ENCODE measurements around the gene ATP4B. TPM values are rescaled to one million over a fixed set of nuclear protein-coding genes. Genes with fewer than 3 reads are reported as not detected.

The ATP4B gene
- total RNA-seq (not detected), total RNA-seq (0 to 0.09 (median 0) reads per million in 29 experiments)
- total RNA-seq (2013), result 2.4 TPM

DNA sequence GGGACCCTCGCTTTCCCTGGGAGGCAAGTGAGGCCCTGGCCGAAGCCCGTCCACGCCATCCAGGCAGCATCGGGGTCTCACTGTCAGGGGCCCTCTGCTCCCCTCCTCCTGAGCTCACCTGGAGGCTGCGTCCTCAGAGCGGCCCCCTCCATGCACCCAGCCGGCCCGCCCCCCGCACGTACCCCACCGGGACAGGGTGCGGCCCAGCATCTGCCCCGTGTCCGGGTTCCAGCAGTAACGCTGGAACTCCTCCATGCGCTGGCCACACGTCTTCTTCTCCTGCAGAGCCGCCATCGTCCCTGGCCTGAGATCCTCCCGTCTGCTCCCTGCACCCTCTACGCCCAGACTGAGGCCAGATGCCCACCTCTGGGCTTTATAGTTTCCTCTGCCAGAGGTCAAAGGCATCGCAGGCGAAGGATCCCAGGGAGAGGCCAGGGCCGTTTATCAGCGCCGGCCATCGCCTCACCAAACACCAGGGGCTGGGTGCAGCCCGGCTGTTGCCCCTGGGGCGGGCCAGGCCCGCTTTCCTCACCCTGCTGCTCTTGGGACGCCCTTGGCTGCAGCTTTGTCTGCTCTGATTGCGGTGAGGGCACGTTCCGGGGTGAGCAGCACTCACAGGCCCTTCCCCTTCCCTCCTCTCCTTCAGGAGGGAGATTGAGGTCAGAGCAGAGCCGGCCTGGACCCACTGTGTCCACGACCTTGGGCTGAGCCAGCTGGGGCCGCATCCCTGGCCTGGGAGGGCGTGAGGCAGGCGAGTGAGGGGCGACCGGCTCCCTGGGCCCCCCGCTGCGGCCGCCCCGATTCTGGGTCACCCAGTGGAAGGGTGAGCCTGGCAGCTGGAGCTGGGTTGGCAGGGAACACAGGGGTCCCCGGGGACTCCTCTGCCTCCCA lies at the start of gene ATP4B:
TSS of gene ATP4B (minus strand) at position 348 of the 891 bp plus-strand sequence. CDS start at position 294, 54 bp downstream.
- Mint-ChIP-seq H3K27ac (no peak within 1 kb of the TSS), H3K36me3 (no peaks in the 10 kb centered on the region), H3K4me3 (no peak within 1 kb of the TSS), H3K27me3 (no peaks in the 10 kb centered on the region), H3K9me3 (peaks cover 9 to 14% (median 14%) of the 10 kb centered on the region in 3 donors), H3K4me1 (peaks cover 0 to 6% (median 6%) of the 10 kb centered on the region in 3 donors)
- CTCF ChIA-PET, result no interaction called here
- POLR2A ChIA-PET, result no interaction called here
- ATAC-seq (replicated peaks in 1 of 4) (no peak), DNase-seq (peak in 2 of 35 experiments; percentile 8 to 19)
- no peak within 1 kb of the TSS for H3K4me3 ChIP-seq (ENCODE audit: control insufficient read depth in 1 of 2, extremely low read depth in 1 of 2, low read length in 1 of 2)
- peaks cover 0 to 14% of the 10 kb centered on the region in 2 experiments for H3K27me3 ChIP-seq (replicated peaks in 1 of 2; ENCODE audit: control insufficient read depth in 2 of 2, extremely low read depth in 1 of 2, insufficient read depth in 2 of 2, low read length in 1 of 2)
- H3K36me3 ChIP-seq (ENCODE audit: control insufficient read depth in 2 of 2, extremely low read depth in 1 of 2, insufficient read depth in 1 of 2, low read length in 1 of 2), result no peaks in the 10 kb centered on the region
- no peak within 1 kb of the TSS for H3K27ac ChIP-seq (ENCODE audit: low read length)
- peaks cover 0 to 14% of the 10 kb centered on the region in 2 experiments for H3K4me1 ChIP-seq (ENCODE audit: control insufficient read depth in 1 of 2, extremely low read depth in 1 of 2, insufficient read depth in 2 of 2, low read length in 2 of 2)
- WGBS (ENCODE audit: insufficient coverage), result 94% methylated on average over 37 of the region's 47 CpGs
- H3K9me3 ChIP-seq, result no peaks in the 10 kb centered on the region

DNA sequence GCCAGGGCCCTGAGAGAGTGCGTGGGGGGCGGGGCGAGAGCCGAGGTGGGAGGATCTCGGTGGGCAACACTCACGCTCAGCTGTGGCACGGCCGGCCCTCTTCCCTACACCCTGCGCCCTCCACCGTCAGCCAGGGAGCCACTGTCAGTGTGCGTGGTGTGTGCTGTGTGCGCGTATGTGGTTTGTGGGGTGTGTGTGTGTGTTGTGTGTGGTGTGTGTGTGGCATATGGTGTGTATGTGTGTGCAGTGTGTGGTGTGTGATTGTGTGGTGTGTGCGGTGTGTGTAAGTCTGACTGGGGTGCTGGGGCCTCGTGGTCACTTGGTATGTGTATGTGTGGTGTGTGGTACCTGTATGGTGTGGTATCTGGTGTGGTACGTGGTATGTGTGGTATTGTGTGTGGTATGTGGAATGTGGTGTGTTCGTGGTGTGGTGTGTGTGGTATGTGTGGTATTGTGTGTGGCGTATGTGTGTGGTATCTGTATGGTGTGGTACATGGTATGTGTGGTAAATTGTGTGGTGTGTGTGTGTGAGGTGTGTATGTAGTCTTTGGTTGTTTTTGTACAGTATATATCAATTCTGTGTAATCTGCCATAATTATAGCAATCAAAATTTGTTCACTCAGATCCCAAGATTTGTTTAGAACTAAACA lies 14.1 kb upstream of the ATP4B start:
- no peak overlapping the region for H3K27ac ChIP-seq (ENCODE audit: low read length)
- H3K9me3 ChIP-seq, result no peaks in the 10 kb centered on the region
- Mint-ChIP-seq H3K9me3 (no peaks in the 10 kb centered on the region), H3K27me3 (peaks cover 0 to 3% of the 10 kb centered on the region in 2 donors), H3K4me1 (peaks cover 0 to 13% (median 0%) of the 10 kb centered on the region in 3 donors), H3K4me3 (no peak overlapping the region), H3K36me3 (no peaks in the 10 kb centered on the region), H3K27ac (no peak overlapping the region)
- ATAC-seq (replicated peaks in 1 of 4), result no peak
- H3K4me1 ChIP-seq (ENCODE audit: control insufficient read depth in 1 of 2, extremely low read depth in 1 of 2, insufficient read depth in 2 of 2, low read length in 2 of 2), result peaks cover 0 to 2% of the 10 kb centered on the region in 2 experiments
- H3K36me3 ChIP-seq (ENCODE audit: control insufficient read depth in 2 of 2, extremely low read depth in 1 of 2, insufficient read depth in 1 of 2, low read length in 1 of 2), result no peaks in the 10 kb centered on the region
- no peak overlapping the region for H3K4me3 ChIP-seq (ENCODE audit: control insufficient read depth in 1 of 2, extremely low read depth in 1 of 2, low read length in 1 of 2)
- 89% methylated on average over 16 of the region's 18 CpGs for WGBS (ENCODE audit: insufficient coverage)
- ChIA-PET POLR2A (no interaction called here), CTCF (no interaction called here)
- H3K27me3 ChIP-seq (replicated peaks in 1 of 2; ENCODE audit: control insufficient read depth in 2 of 2, extremely low read depth in 1 of 2, insufficient read depth in 2 of 2, low read length in 1 of 2), result peaks cover 0 to 22% of the 10 kb centered on the region in 2 experiments
- DNase-seq, result peak in 1 of 35 experiments; percentile 7

DNA sequence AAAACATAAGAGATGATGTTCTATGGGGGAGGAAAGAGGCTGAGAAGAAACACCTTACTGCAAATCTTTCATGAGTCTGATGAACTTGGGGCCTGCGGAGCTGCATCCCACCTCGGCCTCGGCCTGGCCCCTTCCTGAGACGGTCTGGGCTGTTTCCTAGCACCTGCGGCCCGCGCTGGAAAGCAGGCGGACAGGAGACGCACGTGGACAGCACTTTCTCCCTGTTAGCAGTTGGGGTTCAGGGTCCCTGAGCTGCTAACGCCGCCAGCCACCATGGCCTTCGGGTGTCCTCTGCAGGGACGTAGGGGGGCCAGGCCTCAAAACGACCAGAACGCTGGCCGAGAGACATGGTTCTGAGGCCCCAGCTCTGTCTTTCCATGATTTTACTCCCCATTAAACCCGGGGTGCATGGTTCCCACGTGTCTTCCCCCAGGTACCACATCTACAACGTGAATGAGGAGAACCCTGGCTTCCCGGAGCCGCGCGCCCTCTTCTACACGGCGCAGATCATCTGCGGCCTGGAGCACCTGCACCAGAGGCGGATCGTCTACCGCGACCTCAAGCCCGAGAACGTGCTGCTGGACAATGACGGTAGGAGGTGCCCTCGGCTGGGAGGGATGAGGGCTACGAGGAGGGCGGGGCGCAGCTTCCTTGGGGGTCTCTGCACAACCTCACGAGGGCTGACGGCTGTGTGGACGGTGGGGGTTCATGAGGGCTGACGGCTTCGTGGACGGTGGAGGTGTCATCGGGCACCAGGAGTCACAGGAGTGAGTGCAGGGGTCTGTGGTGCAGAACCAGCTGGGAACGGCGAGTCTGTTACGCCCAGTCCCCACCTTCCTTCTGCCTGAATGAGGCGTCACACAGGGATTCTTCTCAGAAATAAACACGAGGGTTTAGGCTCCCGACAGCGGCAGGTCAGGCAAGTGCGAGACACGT lies 13.3 kb upstream of the ATP4B start:
- POLR2A ChIA-PET, result no interaction called here
- Histone ChIP-seq H3K27me3 (replicated peaks in 1 of 2; ENCODE audit: control insufficient read depth in 2 of 2, extremely low read depth in 1 of 2, insufficient read depth in 2 of 2, low read length in 1 of 2) (peaks cover 0 to 29% of the 10 kb centered on the region in 2 experiments), H3K4me3 (ENCODE audit: control insufficient read depth in 1 of 2, extremely low read depth in 1 of 2, low read length in 1 of 2) (no peak overlapping the region), H3K9me3 (no peaks in the 10 kb centered on the region), H3K27ac (ENCODE audit: low read length) (no peak overlapping the region), H3K4me1 (ENCODE audit: control insufficient read depth in 1 of 2, extremely low read depth in 1 of 2, insufficient read depth in 2 of 2, low read length in 2 of 2) (peaks cover 0 to 2% of the 10 kb centered on the region in 2 experiments), H3K36me3 (ENCODE audit: control insufficient read depth in 2 of 2, extremely low read depth in 1 of 2, insufficient read depth in 1 of 2, low read length in 1 of 2) (no peaks in the 10 kb centered on the region)
- Mint-ChIP-seq H3K4me3 (no peak overlapping the region), H3K36me3 (no peaks in the 10 kb centered on the region), H3K27me3 (peaks cover 0 to 3% of the 10 kb centered on the region in 2 donors), H3K27ac (no peak overlapping the region), H3K4me1 (peaks cover 0 to 13% (median 0%) of the 10 kb centered on the region in 3 donors), H3K9me3 (no peaks in the 10 kb centered on the region)
- CTCF ChIA-PET, result interaction anchor here in 1 of 2 donors (0.5 kb wide), 1 partner anchor 206 kb away, joined by 4 read pairs; no protein-coding TSS in a partner anchor
- 95% methylated on average over 45 of the region's 54 CpGs for WGBS (ENCODE audit: insufficient coverage)
- ATAC-seq (replicated peaks in 1 of 4), result no peak
- DNase-seq, result peak in 2 of 35 experiments; percentile 3 to 20

DNA sequence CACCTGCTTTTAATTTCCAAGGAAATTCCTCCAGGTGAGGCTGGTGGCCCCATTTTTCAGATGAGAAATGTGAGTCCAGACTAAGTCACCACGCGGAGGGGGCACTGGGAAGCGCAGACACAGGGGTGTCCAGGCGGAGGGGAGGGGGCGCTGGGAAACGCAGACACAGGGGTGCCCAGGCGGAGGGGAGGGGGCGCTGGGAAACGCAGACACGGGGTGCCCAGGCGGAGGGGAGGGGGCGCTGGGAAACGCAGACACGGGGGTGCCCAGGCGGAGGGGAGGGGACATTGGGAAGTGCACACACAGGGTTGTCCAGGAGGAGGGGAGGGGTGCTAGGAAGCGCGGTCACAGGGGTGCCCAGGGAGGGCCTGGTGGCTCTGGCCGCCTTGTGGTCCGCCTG lies 12.5 kb upstream of the ATP4B start:
- H3K4me1 Mint-ChIP-seq, result peaks cover 0 to 13% (median 0%) of the 10 kb centered on the region in 3 donors
- WGBS (ENCODE audit: insufficient coverage), result 96% methylated on average over 4 of the region's 19 CpGs
- peaks cover 0 to 3% of the 10 kb centered on the region in 2 donors for H3K27me3 Mint-ChIP-seq
- CTCF ChIA-PET, result no interaction called here
- H3K4me1 ChIP-seq (ENCODE audit: control insufficient read depth in 1 of 2, extremely low read depth in 1 of 2, insufficient read depth in 2 of 2, low read length in 2 of 2), result peaks cover 0 to 2% of the 10 kb centered on the region in 2 experiments
- no peak overlapping the region for H3K4me3 Mint-ChIP-seq
- H3K27me3 ChIP-seq (replicated peaks in 1 of 2; ENCODE audit: control insufficient read depth in 2 of 2, extremely low read depth in 1 of 2, insufficient read depth in 2 of 2, low read length in 1 of 2), result peaks cover 0 to 37% of the 10 kb centered on the region in 2 experiments
- no peak overlapping the region for H3K4me3 ChIP-seq (ENCODE audit: control insufficient read depth in 1 of 2, extremely low read depth in 1 of 2, low read length in 1 of 2)
- H3K9me3 ChIP-seq, result no peaks in the 10 kb centered on the region
- no peak overlapping the region for H3K27ac ChIP-seq (ENCODE audit: low read length)
- POLR2A ChIA-PET, result no interaction called here
- no peaks in the 10 kb centered on the region for H3K9me3 Mint-ChIP-seq
- ATAC-seq (replicated peaks in 1 of 4) (no peak), DNase-seq (peak in 1 of 35 experiments; percentile 1)
- H3K36me3 ChIP-seq (ENCODE audit: control insufficient read depth in 2 of 2, extremely low read depth in 1 of 2, insufficient read depth in 1 of 2, low read length in 1 of 2), result no peaks in the 10 kb centered on the region
- H3K36me3 Mint-ChIP-seq, result no peaks in the 10 kb centered on the region
- no peak overlapping the region for H3K27ac Mint-ChIP-seq

DNA sequence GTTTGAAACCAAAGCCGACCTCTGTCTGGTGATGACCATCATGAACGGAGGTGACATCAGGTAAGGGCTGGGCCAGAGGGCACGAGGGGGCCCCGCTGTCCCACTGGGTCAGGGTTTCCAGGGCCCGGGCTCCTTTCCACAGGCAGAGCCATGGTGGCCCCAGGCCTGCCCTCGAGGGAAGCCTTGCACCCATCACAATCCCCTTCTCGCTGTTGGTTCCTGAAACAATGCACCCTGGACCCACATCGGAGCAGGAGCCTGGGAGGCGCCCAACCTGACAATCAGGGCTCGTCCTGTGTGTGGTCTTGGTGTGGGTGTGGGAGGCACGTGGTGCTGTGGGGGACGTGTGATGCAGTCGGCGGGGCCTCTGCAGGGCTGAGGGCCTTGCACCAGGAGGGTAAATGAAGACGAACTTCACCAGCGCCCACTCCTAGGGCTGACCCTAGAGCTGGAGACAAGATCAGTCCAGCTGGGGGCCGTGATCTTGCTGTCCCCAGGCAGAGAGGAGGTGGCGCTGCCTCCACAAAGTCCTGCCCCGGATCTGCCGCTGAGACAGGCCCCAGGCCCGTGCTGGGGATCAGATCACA lies 11.8 kb upstream of the ATP4B start:
- Histone ChIP-seq H3K9me3 (no peaks in the 10 kb centered on the region), H3K27ac (ENCODE audit: low read length) (no peak overlapping the region), H3K4me1 (ENCODE audit: control insufficient read depth in 1 of 2, extremely low read depth in 1 of 2, insufficient read depth in 2 of 2, low read length in 2 of 2) (peaks cover 0 to 2% of the 10 kb centered on the region in 2 experiments), H3K27me3 (replicated peaks in 1 of 2; ENCODE audit: control insufficient read depth in 2 of 2, extremely low read depth in 1 of 2, insufficient read depth in 2 of 2, low read length in 1 of 2) (peaks cover 0 to 44% of the 10 kb centered on the region in 2 experiments), H3K4me3 (ENCODE audit: control insufficient read depth in 1 of 2, extremely low read depth in 1 of 2, low read length in 1 of 2) (no peak overlapping the region), H3K36me3 (ENCODE audit: control insufficient read depth in 2 of 2, extremely low read depth in 1 of 2, insufficient read depth in 1 of 2, low read length in 1 of 2) (no peaks in the 10 kb centered on the region)
- DNase-seq, result peak in 2 of 35 experiments; percentile 3 to 23
- no peak overlapping the region for H3K27ac Mint-ChIP-seq
- 78% methylated on average over 18 of the region's 21 CpGs for WGBS (ENCODE audit: insufficient coverage)
- ATAC-seq (replicated peaks in 1 of 4), result no peak
- no peaks in the 10 kb centered on the region for H3K36me3 Mint-ChIP-seq
- peaks cover 0 to 3% of the 10 kb centered on the region in 2 donors for H3K27me3 Mint-ChIP-seq
- H3K9me3 Mint-ChIP-seq, result no peaks in the 10 kb centered on the region
- H3K4me3 Mint-ChIP-seq, result no peak overlapping the region
- CTCF ChIA-PET, result no interaction called here
- H3K4me1 Mint-ChIP-seq, result peaks cover 0 to 13% (median 0%) of the 10 kb centered on the region in 3 donors
- POLR2A ChIA-PET, result no interaction called here
